Lung (tissue), 12 donors: ENCODE results near the gene DDX27. TPM values are rescaled to one million over a fixed set of nuclear protein-coding genes. Genes with fewer than 3 reads are reported as not detected.

Experiments used
- ATAC-seq: fragments of 200-7000 bp; cut with Tn5 transposase; one replicate; pipeline ENCODE4 v1.9.1; 2020; ENCODE audit warnings: moderate number of reproducible peaks; ENCODE audit not compliant: insufficient read depth, low FRiP score
- DNase-seq, 3 donors: peaks; one replicate each; pipeline ENCODE4 v3.0.0-alpha.2; 2013 to 2017
- H3K27ac ChIP-seq, 2 donors: one replicate each; pipeline ENCODE4 v1.5.1; 2013; ENCODE audit warnings: mild to moderate bottlenecking in 2 of 2, moderate library complexity in 2 of 2, control low read depth in 1 of 2, inconsistent platforms in 1 of 2, low read depth in 1 of 2, low read length in 1 of 2
- H3K27me3 ChIP-seq, 3 donors: one replicate each; pipeline ENCODE4 v1.5.1; 2013; ENCODE audit warnings: low read length in 2 of 3; ENCODE audit not compliant: control insufficient read depth in 3 of 3, insufficient read depth in 3 of 3
- H3K36me3 ChIP-seq, 4 donors: one replicate each; pipeline ENCODE4 v1.5.1; 2013; ENCODE audit warnings: low read length in 4 of 4, mild to moderate bottlenecking in 1 of 4, moderate library complexity in 1 of 4; ENCODE audit not compliant: control insufficient read depth in 4 of 4, insufficient read depth in 4 of 4
- H3K4me1 ChIP-seq, 5 donors: one replicate each; pipeline ENCODE4 v1.5.1; 2013; ENCODE audit warnings: low read length in 5 of 5, mild to moderate bottlenecking in 2 of 5, moderate library complexity in 1 of 5; ENCODE audit not compliant: control insufficient read depth in 5 of 5, insufficient read depth in 5 of 5
- H3K4me3 ChIP-seq: one replicate; pipeline ENCODE4 v1.5.1; 2013; ENCODE audit warnings: mild to moderate bottlenecking, control low read depth, moderate library complexity
- H3K9ac ChIP-seq, 2 donors: one replicate each; pipeline ENCODE4 v1.5.1; 2013; ENCODE audit warnings: low read length in 2 of 2, control low read depth in 1 of 2; ENCODE audit not compliant: insufficient read depth in 1 of 2
- H3K9me3 ChIP-seq, 4 donors: one replicate each; pipeline ENCODE4 v1.5.1; 2013; ENCODE audit warnings: low read length in 3 of 4, mild to moderate bottlenecking in 1 of 4, moderate library complexity in 1 of 4; ENCODE audit not compliant: control insufficient read depth in 4 of 4, insufficient read depth in 3 of 4
- CTCF ChIP-seq: IDR thresholded peaks from 2 replicates; pipeline ENCODE4 v1.5.1; 2012; ENCODE audit warnings: mild to moderate bottlenecking; ENCODE audit errors: control extremely low read depth, extremely low read depth
- WGBS, 2 donors: extraction: QIAGEN DNeasy Blood & Tissue Kit; methylation state at CpG; one replicate each; pipeline ENCODE4 v1.1.7; 2013; 5-methylcytosine and 5-hydroxymethylcytosine counted together
- polyA plus RNA-seq, 2 donors: library from polyadenylated mRNA; stranded (reverse); fragments of 200-250 nt; gene quantifications; one replicate each; pipeline ENCODE4 v1.2.1, GENCODE V29; 2013
- total RNA-seq, 2 donors: library from RNA; depleted of rRNA in 1 of 2; stranded (reverse); fragments of >200 nt in 1 of 2; gene quantifications; one replicate each; pipeline ENCODE4 v1.2.1, GENCODE V29; 2014 to 2021
- donor health status: control.
- donor health status: control.
- donor health status: Bipolar disorder and iron deficiency.
- donor health status: healthy.
- donor health status: DM: yes; HTN: yes; CAD: no.

DDX27 gene
- total and polyA plus RNA-seq, 4 donors = 24.9 to 30.0 (median 26.1) TPM

DNA sequence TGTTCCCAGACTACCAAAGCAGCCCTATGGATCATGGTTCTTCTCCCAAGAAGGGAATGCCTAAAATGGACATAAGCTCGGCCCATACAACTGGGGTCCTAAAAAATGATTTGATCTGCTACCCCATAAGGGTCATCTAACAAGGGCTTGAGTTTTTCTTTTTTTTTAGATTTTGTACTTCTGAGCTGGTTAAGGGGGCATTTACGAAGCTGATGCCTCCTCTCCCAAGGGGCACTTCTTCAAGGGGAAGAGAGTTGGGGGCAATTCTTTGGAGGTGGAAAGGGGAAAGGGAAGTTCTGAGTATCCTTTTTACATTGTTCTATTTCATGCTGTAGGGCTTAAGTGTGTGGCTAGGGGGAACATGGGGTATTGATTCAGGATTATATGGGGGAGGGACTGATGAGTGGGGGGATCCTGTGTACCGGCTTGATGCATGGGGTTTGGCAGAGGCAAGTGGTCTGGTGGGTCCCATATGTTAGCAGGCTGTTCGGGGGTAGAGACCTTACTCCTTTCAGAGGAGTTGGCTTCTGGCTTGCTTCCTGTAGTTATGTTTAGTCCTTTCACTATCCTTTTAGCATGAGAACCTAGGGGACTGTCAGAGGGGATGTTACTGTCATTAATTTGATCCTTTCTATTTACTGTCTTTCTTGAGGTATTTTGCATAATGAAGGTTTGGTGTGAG lies 66.7 kb downstream of the DDX27 start:
- Histone ChIP-seq H3K9ac (no peak overlapping the region), H3K27ac (no peak overlapping the region), H3K9me3 (peaks cover 0 to 35% (median 27%) of the 10 kb centered on the region in 4 donors), H3K4me3 (no peak overlapping the region), H3K4me1 (peaks cover 0 to 19% (median 0%) of the 10 kb centered on the region in 5 donors), H3K27me3 (no peaks in the 10 kb centered on the region), H3K36me3 (peaks cover 70 to 91% (median 87%) of the 10 kb centered on the region in 4 donors)
- no peak for TF ChIP-seq CTCF
- no peak for DNase-seq
- 95 to 98% methylated on average over 4 of the region's 4 CpGs for WGBS, 2 donors
- no peak for ATAC-seq

- H3K27ac ChIP-seq = peak overlapping the region in 1 of 2 donors; percentile 1
- H3K4me1 ChIP-seq = peaks cover 0 to 17% (median 0%) of the 10 kb centered on the region in 5 donors
- DNase-seq = peak in 1 of 3 donors; percentile 20
- peaks cover 0 to 26% (median 23%) of the 10 kb centered on the region in 4 donors for H3K9me3 ChIP-seq
- ATAC-seq = no peak
- no peaks in the 10 kb centered on the region for H3K27me3 ChIP-seq
- 91 to 92% methylated on average over 16 of the region's 16 CpGs for WGBS, 2 donors
- no peak for TF ChIP-seq CTCF
- peaks cover 66 to 90% (median 84%) of the 10 kb centered on the region in 4 donors for H3K36me3 ChIP-seq
- H3K9ac ChIP-seq = no peak overlapping the region
- H3K4me3 ChIP-seq = no peak overlapping the region
Observed at GRCh38 chr20:49286689-49287551, 67.7 kb downstream of the DDX27 start.

GRCh38 chr20:49287555-49288249 lies 68.5 kb downstream of the DDX27 start:
- no peak overlapping the region for H3K4me3 ChIP-seq

More at GRCh38 chr20:49287555-49288249, 68.5 kb downstream of the DDX27 start:
- H3K9ac ChIP-seq = no peak overlapping the region
- ATAC-seq = no peak
- peaks cover 0 to 25% (median 18%) of the 10 kb centered on the region in 4 donors for H3K9me3 ChIP-seq
- H3K27ac ChIP-seq = peak overlapping the region in 1 of 2 donors; percentile 65
- H3K4me1 ChIP-seq = peaks cover 0 to 15% (median 0%) of the 10 kb centered on the region in 5 donors
- no peaks in the 10 kb centered on the region for H3K27me3 ChIP-seq
- no peak for TF ChIP-seq CTCF
- DNase-seq = peak in 1 of 3 donors; percentile 7
- H3K36me3 ChIP-seq = peaks cover 64 to 89% (median 76%) of the 10 kb centered on the region in 4 donors
